MG63 (cell line): ENCODE data around the gene SYNRG. TPM values are rescaled to one million over a fixed set of nuclear protein-coding genes. Genes with fewer than 3 reads are reported as not detected.
A peak's percentile ranks its signal among the peaks of the same experiment; 100 is the strongest.
"Not testable (repeated sequence)": the region's sequence is repeated elsewhere in the genome, so short reads cannot be mapped to it uniquely, and the experiment has no call there.

Experiments
- DNase-seq: peaks from one replicate; pipeline ENCODE4 v3.0.0-alpha.2; 2020
- H3K27me3 ChIP-seq: fragments of 250-450 bp; sonication (Bioruptor Pico); 2 replicates; pipeline ENCODE4 v1.5.1; 2020; ENCODE audit warnings: mild to moderate bottlenecking, moderate library complexity
- H3K36me3 ChIP-seq: fragments of 250-450 bp; sonication (Bioruptor Pico); 2 replicates; pipeline ENCODE4 v1.5.1; 2020; ENCODE audit warnings: mild to moderate bottlenecking, moderate library complexity
- H3K4me3 ChIP-seq: fragments of 250-450 bp; sonication (Bioruptor Pico); 2 replicates; pipeline ENCODE4 v1.5.1; 2020; ENCODE audit warnings: mild to moderate bottlenecking, moderate library complexity
- H3K9me3 ChIP-seq: fragments of 250-450 bp; sonication (Bioruptor Pico); 2 replicates; pipeline ENCODE4 v1.5.1; 2020; ENCODE audit warnings: mild to moderate bottlenecking, moderate library complexity
- total RNA-seq: library from RNA; depleted of rRNA; stranded (reverse); fragments of >200 nt; shearing (Covaris generic); gene quantifications from 2 replicates; pipeline ENCODE4 v1.2.3, GENCODE V29; 2014; ENCODE audit warnings: low replicate concordance; rRNA removed

Gene SYNRG
- total RNA-seq, result 8.3 and 10.6 TPM in 2 replicates

- no peaks in the 10 kb centered on the region for H3K27me3 ChIP-seq
- peak within 1 kb of the TSS; percentile 73 for H3K4me3 ChIP-seq
- peaks cover 3% of the 10 kb centered on the region for H3K9me3 ChIP-seq
- DNase-seq, result peak; percentile 99
- peaks cover 32% of the 10 kb centered on the region for H3K36me3 ChIP-seq
Observed at GRCh38 chr17:37609170-37610040, at the start of gene SYNRG. Gene SYNRG, minus strand, starts transcription at chr17:37609418. Its CDS starts 63 bp downstream, at chr17:37609355.

- H3K27me3 ChIP-seq, result no peaks in the 10 kb centered on the region
- no peaks in the 10 kb centered on the region for H3K9me3 ChIP-seq
- no peak for DNase-seq
- no peaks in the 10 kb centered on the region for H3K36me3 ChIP-seq
- H3K4me3 ChIP-seq, result no peak overlapping the region
Observed at GRCh38 chr17:37657202-37657601, 48.0 kb upstream of the SYNRG start.

GRCh38 chr17:37651849-37652248 is 42.6 kb upstream of the SYNRG start:
- DNase-seq, result no peak
- no peaks in the 10 kb centered on the region for H3K27me3 ChIP-seq
- H3K9me3 ChIP-seq, result no peaks in the 10 kb centered on the region
- no peak overlapping the region for H3K4me3 ChIP-seq
- no peaks in the 10 kb centered on the region for H3K36me3 ChIP-seq

GRCh38 chr17:37650419-37651003 is 41.3 kb upstream of the SYNRG start:
- Histone ChIP-seq H3K9me3 (no peaks in the 10 kb centered on the region), H3K4me3 (no peak overlapping the region), H3K36me3 (no peaks in the 10 kb centered on the region), H3K27me3 (no peaks in the 10 kb centered on the region)
- peak; percentile 39 for DNase-seq

GRCh38 chr17:37648555-37648954 is 39.3 kb upstream of the SYNRG start:
- Histone ChIP-seq H3K36me3 (no peaks in the 10 kb centered on the region), H3K9me3 (no peaks in the 10 kb centered on the region), H3K4me3 (no peak overlapping the region; the same call in 1 of the 2 replicates), H3K27me3 (no peaks in the 10 kb centered on the region)
- DNase-seq, result no peak

GRCh38 chr17:37647856-37648255 is 38.6 kb upstream of the SYNRG start:
- no peak for DNase-seq
- H3K9me3 ChIP-seq, result no peaks in the 10 kb centered on the region
- H3K27me3 ChIP-seq, result no peaks in the 10 kb centered on the region
- no peaks in the 10 kb centered on the region for H3K36me3 ChIP-seq
- H3K4me3 ChIP-seq, result no peak overlapping the region

GRCh38 chr17:37643869-37644268 is 34.7 kb upstream of the SYNRG start:
- Histone ChIP-seq H3K27me3 (no peaks in the 10 kb centered on the region), H3K9me3 (no peaks in the 10 kb centered on the region), H3K36me3 (peaks cover 26% of the 10 kb centered on the region), H3K4me3 (peak overlapping the region; percentile 80)
- no peak for DNase-seq

GRCh38 chr17:37643118-37643766 is 34.0 kb upstream of the SYNRG start, which contains the start of gene DDX52:
Gene DDX52, minus strand, starts transcription at chr17:37643446. Its CDS starts 26 bp downstream, at chr17:37643420.
- H3K4me3 ChIP-seq, result peak within 1 kb of the TSS; percentile 80
- peaks cover 30% of the 10 kb centered on the region for H3K36me3 ChIP-seq
- no peaks in the 10 kb centered on the region for H3K9me3 ChIP-seq
- peak; percentile 92 for DNase-seq
- no peaks in the 10 kb centered on the region for H3K27me3 ChIP-seq

- Histone ChIP-seq H3K36me3 (peaks cover 35% of the 10 kb centered on the region), H3K9me3 (no peaks in the 10 kb centered on the region), H3K4me3 (peak overlapping the region; percentile 80), H3K27me3 (no peaks in the 10 kb centered on the region)
- DNase-seq, result no peak
Observed at GRCh38 chr17:37642681-37643080, 33.5 kb upstream of the SYNRG start.

- Histone ChIP-seq H3K4me3 (no peak overlapping the region), H3K36me3 (peaks cover 62% of the 10 kb centered on the region), H3K27me3 (no peaks in the 10 kb centered on the region), H3K9me3 (no peaks in the 10 kb centered on the region)
- no peak for DNase-seq
Observed at GRCh38 chr17:37640015-37640414, 30.8 kb upstream of the SYNRG start.

- Histone ChIP-seq H3K36me3 (peaks cover 69% of the 10 kb centered on the region), H3K9me3 (no peaks in the 10 kb centered on the region), H3K27me3 (no peaks in the 10 kb centered on the region), H3K4me3 (no peak overlapping the region)
- no peak for DNase-seq
Observed at GRCh38 chr17:37637956-37638355, 28.7 kb upstream of the SYNRG start.

- H3K36me3 ChIP-seq, result peaks cover 75% of the 10 kb centered on the region
- not testable (repeated sequence) for H3K4me3 ChIP-seq, H3K27me3 ChIP-seq, H3K9me3 ChIP-seq, DNase-seq
Observed at GRCh38 chr17:37616430-37616829, 7.2 kb upstream of the SYNRG start.

GRCh38 chr17:37614823-37615222 is 5.6 kb upstream of the SYNRG start:
- DNase-seq, result no peak
- Histone ChIP-seq H3K4me3 (no peak overlapping the region), H3K27me3 (no peaks in the 10 kb centered on the region), H3K36me3 (peaks cover 59% of the 10 kb centered on the region), H3K9me3 (no peaks in the 10 kb centered on the region)

- no peak for DNase-seq
- no peak overlapping the region for H3K4me3 ChIP-seq
- peaks cover 55% of the 10 kb centered on the region for H3K36me3 ChIP-seq
- no peaks in the 10 kb centered on the region for H3K9me3 ChIP-seq
- H3K27me3 ChIP-seq, result no peaks in the 10 kb centered on the region
Observed at GRCh38 chr17:37614391-37614790, 5.2 kb upstream of the SYNRG start.

- Histone ChIP-seq H3K27me3 (no peaks in the 10 kb centered on the region), H3K36me3 (peaks cover 29% of the 10 kb centered on the region), H3K4me3 (no peak overlapping the region), H3K9me3 (no peaks in the 10 kb centered on the region)
- DNase-seq, result no peak
Observed at GRCh38 chr17:37610971-37611370, 1.8 kb upstream of the SYNRG start.

- H3K9me3 ChIP-seq, H3K27me3 ChIP-seq: not testable (repeated sequence)
- DNase-seq, result peak; percentile 27
- H3K4me3 ChIP-seq, result peak overlapping the region; percentile 73
- peaks cover 34% of the 10 kb centered on the region for H3K36me3 ChIP-seq
Observed at GRCh38 chr17:37610041-37610420, 813 bp upstream of the SYNRG start.
